ENCODE data around the gene PRTFDC1. TPM values are rescaled to one million over a fixed set of nuclear protein-coding genes. Genes with fewer than 3 reads are reported as not detected.

The PRTFDC1 gene
- total RNA-seq, 1 donor from 2014 or later, result 0.63 TPM

DNA sequence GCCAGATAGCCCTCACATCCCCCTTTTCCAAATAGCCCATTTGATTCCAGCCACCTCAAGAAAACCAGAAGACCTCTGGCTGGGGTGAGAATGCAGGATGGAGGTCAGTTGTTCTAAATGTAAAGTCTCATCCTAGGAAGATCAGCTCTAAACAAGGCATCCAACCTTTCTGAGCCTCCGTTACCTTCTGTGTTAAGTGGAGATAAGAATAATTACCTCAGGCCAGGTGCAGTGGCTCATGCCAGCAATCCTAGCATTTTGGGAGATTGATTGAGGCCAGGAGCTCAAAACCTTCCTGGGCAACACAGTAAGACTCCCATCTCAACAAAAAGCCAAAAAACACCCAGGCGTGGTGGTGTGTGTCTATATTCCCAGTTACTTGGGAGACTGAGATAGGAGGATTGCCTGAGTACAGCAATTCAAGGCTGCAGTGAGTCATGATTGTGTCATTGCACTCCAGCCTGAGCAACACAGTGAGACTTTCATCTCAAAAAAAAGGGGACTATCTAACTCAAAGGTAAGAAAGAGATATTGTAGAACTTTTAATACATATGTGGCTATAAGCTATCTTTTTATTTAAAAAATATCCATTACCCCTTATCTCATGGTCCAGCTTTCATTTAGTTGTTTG is 43.5 kb downstream of the PRTFDC1 start:
- DNase-seq (ENCODE audit: low spot score), result no peak
- no peak for ATAC-seq

DNA sequence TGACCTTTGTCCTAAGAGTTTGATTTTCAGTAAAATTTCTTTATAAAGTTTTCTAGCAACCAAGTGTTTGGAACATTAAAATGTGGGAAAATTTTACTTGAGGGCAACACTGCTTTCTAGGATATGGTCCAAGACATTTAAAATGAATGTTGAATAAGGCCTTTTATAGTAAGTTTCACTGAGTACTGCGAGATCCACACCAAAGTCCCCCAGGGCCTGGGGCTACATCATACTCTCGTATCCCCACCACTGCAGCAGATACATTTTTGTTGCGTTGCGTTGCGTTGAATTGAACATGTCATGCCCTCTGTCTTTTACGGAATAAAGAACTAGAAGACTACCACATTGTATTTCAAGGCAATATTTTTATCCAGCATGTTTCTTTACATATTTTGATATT is 44.5 kb downstream of the PRTFDC1 start:
- ATAC-seq (no peak), DNase-seq (ENCODE audit: low spot score) (no peak)

DNA sequence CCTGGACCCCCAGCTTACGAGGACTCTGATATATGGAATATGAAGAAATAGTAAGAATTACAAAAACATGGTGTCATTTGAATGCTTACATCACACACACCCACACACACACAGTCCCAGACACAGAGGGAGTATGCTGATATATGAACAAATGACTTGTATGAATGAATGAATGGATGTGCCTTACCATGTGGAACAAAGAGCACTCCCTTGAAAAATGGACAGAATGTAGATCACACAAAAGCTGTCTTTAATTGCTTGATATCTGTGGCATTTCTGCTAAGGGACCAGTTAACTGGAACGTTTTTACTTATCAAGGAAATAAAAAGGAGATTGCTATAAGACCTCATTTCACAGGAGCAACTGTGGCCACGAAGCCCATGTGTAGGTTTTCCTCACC is 46.0 kb downstream of the PRTFDC1 start:
- DNase-seq (ENCODE audit: low spot score), result no peak
- no peak for ATAC-seq

DNA sequence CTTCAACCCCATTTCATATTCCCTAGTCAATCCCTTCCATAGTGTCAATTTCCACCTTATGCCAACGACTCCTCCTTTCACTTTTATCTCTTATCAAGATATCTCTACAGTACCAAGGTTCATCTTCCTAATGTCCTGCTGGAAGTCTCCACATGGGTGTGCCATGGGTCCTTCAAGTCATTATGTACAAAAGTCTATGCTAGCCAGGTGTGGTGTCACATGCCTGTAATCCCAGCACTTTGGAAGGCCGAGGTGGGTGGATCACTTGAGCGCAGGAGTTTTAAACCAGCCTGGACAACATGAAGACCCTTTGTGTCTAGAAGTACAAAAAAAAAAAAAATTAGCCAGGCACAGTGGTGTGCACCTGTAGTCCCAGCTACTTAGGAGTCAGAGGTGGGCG is 47.6 kb downstream of the PRTFDC1 start:
- ATAC-seq (no peak), DNase-seq (ENCODE audit: low spot score) (no peak)

DNA sequence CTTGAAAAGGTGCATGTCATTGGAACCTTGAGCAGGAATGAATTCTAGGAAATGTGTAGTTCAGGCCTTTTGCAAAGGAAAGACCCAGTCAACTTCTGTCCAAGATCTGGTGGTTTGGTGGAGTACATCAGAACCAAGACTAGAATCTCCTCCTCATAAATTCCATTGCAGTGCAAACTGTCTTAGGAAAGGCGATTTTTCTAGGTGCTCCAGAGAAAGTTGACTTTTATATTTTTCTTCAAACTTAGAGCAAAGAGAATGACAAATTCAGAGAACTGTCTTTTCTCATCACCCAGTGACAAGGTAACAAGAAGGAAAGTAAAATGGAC is 50.0 kb downstream of the PRTFDC1 start:
- ATAC-seq (no peak), DNase-seq (ENCODE audit: low spot score) (no peak)

DNA sequence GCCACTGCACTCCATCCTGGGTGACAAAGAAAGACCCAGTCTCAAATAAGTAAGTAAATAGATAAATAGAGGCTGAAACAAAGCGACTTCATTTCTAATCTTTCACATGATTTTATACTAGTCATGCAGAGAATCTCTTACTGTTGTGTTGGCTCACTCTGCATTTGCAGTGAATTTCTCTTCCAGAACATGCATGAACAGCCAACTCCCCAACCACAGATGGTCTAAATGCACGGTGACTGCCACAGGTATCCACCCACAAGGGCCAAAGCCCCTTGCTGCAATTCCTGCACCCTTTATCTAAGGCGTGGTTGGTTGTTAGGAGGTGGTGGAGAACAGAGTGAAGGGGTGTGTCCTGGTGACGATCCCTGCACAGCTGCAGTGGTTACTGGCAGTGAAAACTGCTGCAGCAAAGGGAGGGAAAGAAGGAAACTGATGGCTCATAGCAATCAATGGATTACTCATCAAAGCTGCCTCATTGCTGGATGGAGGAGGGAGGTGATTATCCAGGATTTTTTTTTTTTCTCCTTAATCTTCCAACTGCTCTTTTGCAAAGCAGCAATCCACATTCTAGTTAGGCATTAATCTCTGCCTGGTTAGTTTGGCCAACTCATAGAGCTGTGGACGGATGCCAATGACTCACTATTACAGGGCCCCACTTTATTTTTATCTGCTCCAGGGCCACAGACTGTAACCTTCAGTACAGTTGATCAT is 50.6 kb downstream of the PRTFDC1 start:
- ATAC-seq (peak; percentile 71), DNase-seq (ENCODE audit: low spot score) (no peak)

DNA sequence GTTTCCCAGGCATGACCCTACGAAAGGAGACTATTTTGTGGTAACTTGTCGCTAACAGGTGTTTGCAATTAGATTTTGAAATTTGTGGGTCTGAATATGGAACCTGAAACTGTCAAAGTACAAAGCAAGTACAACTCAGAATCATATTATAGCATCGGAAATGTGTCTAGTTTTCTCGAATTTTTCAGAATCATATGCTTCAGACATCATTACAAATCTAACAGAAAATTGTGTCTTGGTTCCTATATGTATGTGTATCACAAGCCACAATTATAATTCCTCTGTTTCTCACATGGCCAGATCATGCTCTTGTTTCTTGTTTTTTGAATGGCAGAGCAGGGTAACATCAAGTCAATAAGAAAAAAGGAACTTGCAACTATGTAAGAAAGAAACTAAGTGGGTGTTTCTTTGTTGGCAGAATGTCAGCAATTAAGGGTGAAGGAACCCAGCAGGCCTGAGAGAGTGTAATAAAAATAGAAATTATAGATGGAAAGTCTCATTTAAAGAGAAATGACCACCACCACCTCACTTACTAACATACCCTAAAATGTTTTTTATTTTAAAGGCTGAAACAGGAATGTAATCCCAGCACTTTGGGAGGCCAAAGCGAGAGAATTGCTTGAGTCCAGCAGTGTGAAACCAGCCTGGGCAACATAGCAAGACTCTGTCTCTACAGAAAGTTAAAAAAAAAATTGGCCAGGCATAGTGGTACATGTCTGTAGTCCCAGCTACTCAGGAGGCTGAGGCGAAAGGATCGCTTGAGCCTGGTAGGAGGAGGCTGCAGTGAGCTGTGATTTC is 51.3 kb downstream of the PRTFDC1 start:
- ATAC-seq, result peak; percentile 20

DNA sequence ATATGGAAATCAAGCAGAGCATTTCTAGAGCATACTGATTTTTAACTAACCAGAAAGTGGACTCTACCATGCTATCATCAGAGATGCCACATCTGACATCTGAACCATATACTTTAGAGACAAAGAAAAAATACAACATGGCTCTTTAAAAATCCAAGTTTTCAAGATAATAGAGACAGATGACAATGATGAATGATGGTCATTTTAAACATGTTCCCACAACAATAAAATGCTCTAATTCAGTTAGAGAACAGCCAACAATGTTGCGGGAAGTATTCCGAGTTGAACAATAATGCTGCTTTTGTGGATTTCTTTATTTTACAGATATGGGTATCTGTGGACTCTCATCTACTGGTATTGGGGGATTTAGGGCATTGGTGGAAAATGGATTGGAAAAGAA is 52.8 kb downstream of the PRTFDC1 start:
- ATAC-seq (no peak), DNase-seq (ENCODE audit: low spot score) (no peak)

More for the DNA sequence above, 51.3 kb downstream of the PRTFDC1 start:
- no peak for DNase-seq (ENCODE audit: low spot score)

DNA sequence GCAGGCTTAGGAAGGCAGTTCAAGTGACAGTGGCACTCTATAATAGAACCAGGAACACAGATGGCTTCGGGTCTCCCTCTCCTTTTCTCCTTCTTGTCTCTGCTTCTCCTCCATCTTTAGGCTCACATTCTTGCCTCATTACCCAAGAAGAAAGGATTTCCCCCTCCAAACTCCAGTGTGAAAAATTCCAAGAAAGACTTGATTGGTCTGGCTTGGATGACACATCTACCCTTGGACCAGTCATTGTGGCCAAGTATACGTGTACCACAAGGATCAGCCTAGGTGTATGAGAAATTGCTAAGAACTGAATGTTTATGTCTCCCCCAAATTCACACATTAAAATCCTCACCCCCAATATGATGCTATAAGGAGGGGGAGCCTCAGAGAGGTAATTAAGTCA is 53.9 kb downstream of the PRTFDC1 start:
- DNase-seq (ENCODE audit: low spot score) (no peak), ATAC-seq (no peak)

DNA sequence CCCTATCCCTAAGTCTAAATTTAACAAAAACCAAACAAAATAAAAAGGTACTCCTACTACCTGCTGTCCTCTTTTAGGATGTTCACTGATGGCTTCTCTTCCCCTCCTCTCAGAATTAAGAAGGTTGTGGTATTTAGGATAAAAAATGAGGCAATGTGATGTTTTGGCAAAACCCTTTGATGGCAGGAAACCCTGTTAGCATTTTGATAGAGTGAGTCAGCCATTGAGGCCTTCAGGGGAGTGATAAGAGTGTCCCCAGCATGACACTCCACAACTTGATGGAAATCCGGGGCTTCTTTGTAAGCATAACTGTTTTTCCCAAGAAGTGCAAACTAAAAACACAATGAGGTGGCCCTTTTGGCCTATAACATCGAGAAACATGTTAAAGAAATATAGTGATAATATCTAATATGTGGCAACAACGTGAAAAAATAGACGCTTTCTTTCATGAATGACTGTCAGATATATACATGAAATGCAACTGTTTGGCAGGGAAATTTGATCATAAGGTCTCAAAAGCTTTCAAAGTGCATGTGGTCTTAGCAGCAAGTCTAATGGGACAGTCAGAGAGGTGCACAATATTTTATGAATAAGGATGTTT is 55.0 kb downstream of the PRTFDC1 start:
- ATAC-seq (no peak), DNase-seq (ENCODE audit: low spot score) (no peak)

DNA sequence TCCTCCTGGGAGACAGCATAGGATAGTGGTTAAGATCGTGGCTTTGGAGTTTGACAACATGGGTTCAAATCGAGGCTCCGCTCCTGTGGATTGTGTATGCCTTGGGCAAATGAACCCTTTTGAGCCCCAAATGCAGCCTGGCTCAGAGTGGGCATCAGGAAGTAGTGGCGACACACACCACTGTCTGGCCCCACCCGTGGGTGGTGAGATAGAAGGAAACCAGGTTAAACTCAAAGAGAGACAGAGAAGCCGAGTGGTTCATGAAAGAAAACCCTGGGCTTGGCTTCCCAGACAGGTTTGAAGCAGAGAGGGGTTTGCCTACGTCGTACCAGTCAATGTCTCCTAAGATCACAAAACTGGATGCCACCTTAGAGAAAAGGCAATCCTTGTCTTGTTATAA is 57.7 kb downstream of the PRTFDC1 start:
- no peak for DNase-seq (ENCODE audit: low spot score)
- no peak for ATAC-seq

DNA sequence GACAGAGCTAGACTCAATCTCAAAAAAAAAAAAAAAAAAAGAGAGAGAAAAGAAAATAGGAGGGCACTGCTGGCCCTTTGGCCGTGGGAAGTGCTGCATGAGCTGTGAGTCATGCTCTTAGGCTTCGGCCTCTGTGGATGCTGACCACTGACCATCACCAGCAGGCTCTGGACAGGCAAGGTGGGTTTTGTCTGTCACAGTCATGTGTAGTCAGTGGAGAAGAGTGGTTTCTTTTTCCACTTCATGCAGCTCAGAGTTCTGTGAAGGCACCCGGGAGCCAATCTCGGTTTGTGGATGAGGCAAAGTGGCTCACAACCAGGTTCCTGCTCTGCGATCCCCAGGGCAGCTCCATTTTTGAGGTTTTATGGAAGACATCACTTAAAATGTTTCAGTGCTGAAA is 58.1 kb downstream of the PRTFDC1 start:
- DNase-seq (ENCODE audit: low spot score) (no peak), ATAC-seq (no peak)

DNA sequence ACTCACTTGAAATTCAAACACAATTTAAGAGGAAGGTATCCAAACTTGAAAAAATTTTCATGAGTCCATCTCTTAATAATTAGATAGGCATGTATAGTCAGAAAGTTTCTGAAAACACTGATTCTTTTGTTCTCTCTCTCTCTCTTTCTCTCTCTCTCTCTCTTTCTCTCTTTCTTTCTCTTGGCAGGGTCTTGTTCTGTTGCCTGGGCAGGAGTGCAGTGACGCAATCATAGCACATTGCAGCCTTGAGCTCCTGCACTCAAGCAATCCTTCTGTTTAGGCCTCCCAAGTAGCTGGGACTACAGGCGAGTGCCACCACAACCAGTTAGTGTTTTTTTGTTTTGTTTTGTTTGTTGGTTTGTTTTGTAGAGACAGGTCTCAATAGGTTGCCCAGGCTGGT is 59.3 kb downstream of the PRTFDC1 start:
- ATAC-seq, result no peak

DNA sequence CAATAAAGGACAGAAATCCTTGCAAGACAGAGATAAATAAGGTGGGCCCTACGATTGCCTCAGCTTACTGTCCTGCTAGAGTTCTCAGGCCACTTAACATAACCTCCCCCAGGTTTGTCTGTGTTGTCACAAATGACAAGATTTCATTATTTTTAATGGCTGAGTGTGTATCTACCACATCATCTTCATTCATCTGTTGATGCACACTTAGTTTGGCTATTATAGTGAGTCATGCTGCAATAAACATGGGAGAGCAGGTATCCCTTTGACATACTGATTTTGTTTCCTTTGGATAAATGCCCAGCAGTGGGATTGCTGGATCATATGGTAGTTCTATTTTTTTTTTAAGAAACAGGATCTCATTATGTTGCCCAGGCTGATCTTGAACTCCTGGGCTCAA is 60.6 kb downstream of the PRTFDC1 start:
- DNase-seq (ENCODE audit: low spot score) (no peak), ATAC-seq (no peak)

More for the DNA sequence above, 59.3 kb downstream of the PRTFDC1 start:
- DNase-seq (ENCODE audit: low spot score), result no peak

DNA sequence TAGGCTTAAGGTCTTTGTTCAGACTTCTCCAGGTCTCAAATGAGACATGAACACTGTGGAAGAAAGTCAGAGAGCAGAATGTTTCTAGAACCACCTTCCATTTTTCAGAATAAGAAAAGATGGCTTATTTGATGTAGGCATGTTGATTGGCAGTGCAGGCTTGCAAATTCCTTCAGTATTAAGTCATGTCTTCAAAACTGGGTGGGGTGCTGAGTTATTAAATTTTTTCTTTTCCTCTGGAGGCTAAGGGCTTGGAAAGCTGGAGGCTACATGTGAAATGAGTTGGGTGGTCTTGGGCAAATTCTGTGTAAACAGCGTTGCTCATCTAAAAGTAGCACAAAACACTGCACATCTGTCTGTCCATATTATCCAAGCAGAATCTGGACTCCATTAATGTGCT is 62.8 kb downstream of the PRTFDC1 start:
- DNase-seq (ENCODE audit: low spot score) (no peak), ATAC-seq (no peak)

DNA sequence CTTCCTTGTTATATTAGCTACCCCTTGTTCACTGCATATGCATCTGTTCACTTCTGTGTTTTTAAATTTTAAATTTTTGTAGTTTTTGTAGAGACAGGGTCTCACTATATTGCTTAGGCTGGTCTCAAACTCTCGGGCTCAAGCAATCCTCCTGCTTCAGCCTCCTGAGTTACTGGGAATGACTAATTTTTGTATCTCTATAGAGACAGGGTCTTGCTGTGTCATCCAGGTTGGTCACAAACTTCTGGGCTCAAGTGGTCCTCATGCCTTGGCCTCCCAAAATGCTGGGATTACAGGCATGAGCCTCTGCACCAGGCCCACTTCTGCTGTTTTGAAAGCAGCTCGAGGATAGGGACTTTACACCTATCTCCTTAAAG is 64.6 kb downstream of the PRTFDC1 start:
- ATAC-seq (no peak), DNase-seq (ENCODE audit: low spot score) (no peak)

DNA sequence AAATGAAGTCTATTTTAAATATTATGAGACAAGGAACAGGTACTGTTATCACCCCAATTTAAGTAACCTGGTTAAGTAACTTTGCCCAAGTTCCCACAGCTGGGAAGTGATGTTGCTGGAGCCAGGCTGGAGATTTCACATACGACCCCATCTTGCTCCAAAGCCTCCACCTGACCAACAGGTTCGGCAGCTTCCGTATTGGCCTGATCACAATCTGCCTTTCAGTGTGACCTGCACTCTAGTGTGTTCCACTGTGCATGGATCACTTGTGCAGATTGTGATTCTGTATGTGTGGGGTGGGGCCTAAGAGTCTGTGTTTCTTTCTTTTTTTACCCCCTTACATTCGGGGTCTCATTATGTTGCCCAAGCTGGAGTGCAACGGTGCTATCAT is 66.1 kb downstream of the PRTFDC1 start:
- DNase-seq (ENCODE audit: low spot score), result no peak
- ATAC-seq, result no peak

DNA sequence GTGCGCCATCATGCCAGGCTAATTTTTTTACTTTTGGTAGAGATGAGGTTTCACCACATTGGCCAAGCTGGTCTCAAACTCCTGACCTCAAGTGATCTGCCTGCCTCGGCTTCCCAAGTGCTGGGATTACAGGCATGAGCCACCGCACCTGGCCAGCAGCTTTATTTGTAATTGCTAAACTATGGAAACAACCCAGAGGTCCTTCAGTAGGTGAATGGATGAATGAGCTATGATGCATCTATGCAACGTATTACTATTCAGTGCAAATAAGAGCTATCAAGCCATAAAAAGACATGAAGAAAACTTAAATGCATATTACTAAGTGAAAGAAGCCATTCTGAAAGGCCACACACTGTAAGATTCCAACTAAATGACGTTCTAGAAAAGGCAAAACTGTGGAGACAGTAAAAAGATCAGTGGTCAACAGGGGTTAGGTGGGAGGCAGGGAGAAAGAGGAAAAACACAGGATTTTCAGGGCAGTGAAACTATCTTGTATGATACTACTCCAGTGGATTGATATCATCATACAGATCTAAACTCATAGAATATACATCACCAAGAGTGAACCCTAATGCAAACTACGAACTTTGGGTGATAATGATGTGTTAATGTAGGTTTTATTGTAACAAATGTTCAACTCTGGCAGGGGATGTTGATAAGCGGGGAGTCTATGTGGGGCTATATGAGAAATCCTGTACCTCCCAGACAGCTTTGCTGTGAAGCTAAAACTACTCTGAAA is 66.7 kb downstream of the PRTFDC1 start:
- DNase-seq (ENCODE audit: low spot score) (no peak), ATAC-seq (no peak)

DNA sequence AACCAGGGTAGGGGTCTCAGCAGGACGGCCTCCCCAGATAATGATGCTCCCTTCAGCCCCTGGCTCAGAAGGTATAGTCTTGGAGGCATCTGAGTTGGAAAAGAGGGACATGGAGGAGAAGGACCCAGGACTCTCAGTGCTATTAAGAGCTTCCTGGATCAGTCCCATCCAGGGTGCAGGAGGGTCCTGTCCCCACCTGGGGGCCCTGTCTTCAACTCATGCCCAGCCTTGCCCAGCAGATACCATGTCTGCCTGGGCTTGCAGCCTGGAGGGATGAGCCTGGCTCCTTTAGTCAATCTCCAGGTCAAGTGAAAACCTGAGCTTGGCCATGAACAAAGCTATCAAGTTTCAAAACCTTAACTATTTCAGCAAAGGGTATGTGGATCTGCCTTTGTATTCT is 67.6 kb downstream of the PRTFDC1 start:
- ATAC-seq (no peak), DNase-seq (ENCODE audit: low spot score) (no peak)

DNA sequence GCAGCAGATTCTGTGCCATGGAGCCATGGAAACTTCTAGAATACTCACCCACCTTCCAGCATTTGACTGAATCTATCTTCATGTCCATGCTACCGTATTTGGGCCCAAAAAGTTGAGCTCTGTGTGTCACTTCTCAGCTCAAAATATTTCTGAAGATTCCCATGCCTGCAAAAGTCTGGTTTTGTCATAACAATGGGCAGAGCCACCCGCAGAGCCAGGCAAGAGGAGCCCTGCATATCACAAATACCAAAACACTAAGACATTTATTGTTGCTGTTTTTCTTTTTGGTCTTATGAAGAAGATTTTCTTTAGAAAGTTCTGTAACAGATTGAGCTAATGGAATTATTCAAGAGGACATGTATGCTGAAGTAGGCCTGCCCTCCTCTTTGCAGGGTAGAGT is 68.1 kb downstream of the PRTFDC1 start:
- ATAC-seq (no peak), DNase-seq (ENCODE audit: low spot score) (no peak)

DNA sequence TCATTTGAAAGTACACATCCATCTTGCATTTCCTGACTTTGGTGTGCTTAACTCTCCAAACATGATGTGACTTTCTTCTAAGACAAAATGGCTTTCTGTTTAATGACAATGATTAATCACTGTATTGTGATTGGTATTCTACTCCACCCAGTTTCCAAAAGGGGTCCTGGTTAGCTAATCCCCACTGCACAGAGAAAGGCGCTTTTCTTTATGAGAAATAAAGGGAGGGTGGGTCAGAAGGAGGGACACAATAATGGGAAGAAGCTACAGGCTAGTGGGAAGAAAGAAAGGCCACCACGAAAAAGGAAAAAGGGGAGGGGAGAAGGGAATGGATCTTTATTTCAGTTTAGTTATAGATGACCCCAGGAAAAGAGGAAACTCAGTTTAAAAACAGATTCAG is 69.2 kb downstream of the PRTFDC1 start:
- ATAC-seq, result no peak
- DNase-seq (ENCODE audit: low spot score), result no peak

Measured in left lobe of liver (tissue), 2 donors.